Right renal cortex interstitium (tissue), 3 donors: ENCODE measurements around the gene PKN2. TPM values are rescaled to one million over a fixed set of nuclear protein-coding genes. Genes with fewer than 3 reads are reported as not detected.
"Not testable (repeated sequence)": the region's sequence is repeated elsewhere in the genome, so short reads cannot be mapped to it uniquely, and the experiment has no call there.

Source experiments
- DNase-seq, 3 donors: peaks; one replicate each; pipeline ENCODE4 v3.0.0-alpha.2; 2013; ENCODE audit warnings: low read depth in 3 of 3, low spot score in 2 of 3
- polyA plus RNA-seq, 3 donors: library from polyadenylated mRNA; unstranded; fragments of 120-200 nt; gene quantifications; one replicate each; pipeline ENCODE4 v1.2.1, GENCODE V29; 2013; ENCODE audit not compliant: insufficient read length in 3 of 3

Gene PKN2
- polyA plus RNA-seq, 3 donors = 62.9 to 71.7 (median 67.0) TPM

- no peak for DNase-seq
These were observed 10.6 kb upstream of the PKN2 start for GRCh38 chr1:88673446-88673845.

GRCh38 chr1:88678405-88678804, 5.7 kb upstream of the PKN2 start:
- DNase-seq = no peak

GRCh38 chr1:88680471-88680870, 3.6 kb upstream of the PKN2 start:
- DNase-seq = no peak

GRCh38 chr1:88680911-88681622, 3.0 kb upstream of the PKN2 start:
- DNase-seq = no peak

- DNase-seq = peak; percentile 40 to 54 (median 52)
These were observed 597 bp downstream of the PKN2 start for GRCh38 chr1:88684482-88685258.

- DNase-seq = peak in 1 of 3 donors; percentile 15
These were observed 1.2 kb downstream of the PKN2 start for GRCh38 chr1:88685259-88685620.

- DNase-seq = no peak
These were observed 7.5 kb downstream of the PKN2 start for GRCh38 chr1:88691540-88691939.

- DNase-seq = no peak
These were observed 11.7 kb downstream of the PKN2 start for GRCh38 chr1:88695781-88696180.

- no peak for DNase-seq
These were observed 13.4 kb downstream of the PKN2 start for GRCh38 chr1:88697503-88697902.

GRCh38 chr1:88698140-88698539, 14.1 kb downstream of the PKN2 start:
- DNase-seq = no peak

- no peak for DNase-seq
These were observed 14.7 kb downstream of the PKN2 start for GRCh38 chr1:88698764-88699163.

- no peak for DNase-seq
These were observed 16.4 kb downstream of the PKN2 start for GRCh38 chr1:88700425-88701013.

- no peak for DNase-seq
These were observed 17.2 kb downstream of the PKN2 start for GRCh38 chr1:88701275-88701674.

- DNase-seq = not testable (repeated sequence)
These were observed 17.7 kb downstream of the PKN2 start for GRCh38 chr1:88701793-88702192.

- DNase-seq = no peak
These were observed 23.9 kb downstream of the PKN2 start for GRCh38 chr1:88708011-88708410.

GRCh38 chr1:88712907-88713306, 28.8 kb downstream of the PKN2 start:
- not testable (repeated sequence) for DNase-seq

GRCh38 chr1:88716571-88716970, 32.5 kb downstream of the PKN2 start:
- DNase-seq = not testable (repeated sequence)

- no peak for DNase-seq
These were observed 38.4 kb downstream of the PKN2 start for GRCh38 chr1:88722492-88722891.

- DNase-seq = no peak
These were observed 42.6 kb downstream of the PKN2 start for GRCh38 chr1:88726697-88727096.

- no peak for DNase-seq
These were observed 43.1 kb downstream of the PKN2 start for GRCh38 chr1:88727205-88727604.

GRCh38 chr1:88729297-88729696, 45.2 kb downstream of the PKN2 start:
- no peak for DNase-seq
